Measurements from ENCODE around the gene HS6ST3.

HS6ST3 gene

DNA sequence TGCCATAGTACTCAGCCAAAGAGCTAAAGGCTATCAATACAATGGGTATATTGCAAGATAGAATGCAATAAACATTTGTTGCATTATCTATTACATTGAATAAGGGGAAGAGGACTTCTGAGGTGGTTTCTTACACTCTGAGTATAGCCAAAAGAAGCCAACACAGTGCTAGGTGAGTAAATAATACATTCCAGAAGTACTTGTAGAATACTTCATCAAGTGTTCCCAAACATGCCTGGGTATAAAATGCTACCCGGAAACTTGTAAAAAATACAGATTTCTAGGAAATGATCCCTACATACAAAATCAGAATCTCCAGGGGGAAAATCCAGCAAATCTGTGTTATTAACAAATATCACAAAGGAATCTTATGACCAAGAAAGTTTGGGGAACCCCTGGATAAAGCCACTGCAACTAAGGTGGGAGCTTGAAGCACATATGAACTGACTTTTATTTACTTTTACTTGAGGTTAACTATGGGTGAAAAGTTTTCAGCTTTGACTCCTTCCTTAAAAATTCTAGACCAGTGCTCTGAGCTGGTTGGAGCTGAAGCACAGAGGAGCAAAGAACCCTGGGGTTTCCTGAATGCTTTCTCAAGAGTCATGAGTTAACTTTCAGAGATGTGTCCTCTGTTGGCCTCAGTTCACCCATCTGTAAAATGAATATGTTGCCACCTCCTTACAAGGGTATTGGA is 768.4 kb downstream of the HS6ST3 start:
- DNase-seq: no peak

DNA sequence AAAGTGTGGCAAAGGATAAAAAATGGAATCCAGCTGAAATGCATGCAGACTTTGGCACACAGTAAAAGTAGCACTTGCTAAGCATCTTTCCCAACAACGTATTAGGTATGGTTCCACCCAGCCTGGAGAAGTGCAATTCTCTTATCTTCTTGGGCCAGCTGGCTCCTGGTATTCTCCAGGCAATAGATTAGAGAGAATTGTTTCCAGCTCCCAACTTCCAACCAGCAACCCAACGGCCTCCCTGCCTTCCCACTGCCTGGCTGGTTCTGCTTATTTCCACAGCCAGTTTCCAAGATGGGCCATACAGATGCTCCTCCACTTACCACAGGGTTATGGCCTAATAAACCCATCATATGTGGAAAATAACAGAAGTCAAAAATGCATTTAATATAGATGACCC is 771.0 kb downstream of the HS6ST3 start:
- no peak for DNase-seq

DNA sequence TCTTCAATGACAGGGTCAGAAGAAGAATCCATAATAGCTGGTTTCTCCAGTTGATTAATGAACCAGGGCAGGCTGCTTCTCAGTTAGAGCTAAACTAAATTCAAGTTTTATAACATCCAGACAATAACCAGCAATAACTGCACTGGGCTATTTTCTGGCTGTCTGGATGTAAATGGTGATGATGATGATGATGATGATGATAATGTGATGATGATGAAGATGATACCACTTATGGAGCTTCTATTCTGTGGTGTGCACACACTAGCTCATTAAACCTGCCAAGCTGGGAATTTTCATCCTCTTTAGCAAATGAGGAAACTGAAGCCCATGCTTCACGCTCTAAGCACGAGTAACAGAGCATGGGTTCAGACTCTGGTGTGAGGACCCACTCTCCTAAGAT is 772.2 kb downstream of the HS6ST3 start:
- no peak for DNase-seq

DNA sequence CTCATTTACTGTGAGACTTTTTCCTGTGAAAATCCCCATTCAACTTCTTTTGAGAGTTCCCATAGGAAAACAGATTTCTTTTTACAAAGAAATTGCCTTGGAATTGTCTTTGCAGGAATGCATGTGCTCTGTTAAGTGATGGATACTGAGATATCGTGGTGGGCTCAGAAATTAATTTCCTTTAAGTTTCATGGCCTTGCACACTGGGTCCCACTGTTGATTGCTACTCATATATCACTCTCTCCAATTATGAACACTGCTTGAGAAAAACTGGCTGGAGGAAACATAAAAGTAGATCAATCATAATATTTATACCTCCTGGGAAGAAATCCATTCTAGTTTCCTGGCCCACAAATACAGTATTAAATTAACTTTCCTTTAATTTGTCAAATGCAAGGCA is 773.1 kb downstream of the HS6ST3 start:
- no peak for DNase-seq

DNA sequence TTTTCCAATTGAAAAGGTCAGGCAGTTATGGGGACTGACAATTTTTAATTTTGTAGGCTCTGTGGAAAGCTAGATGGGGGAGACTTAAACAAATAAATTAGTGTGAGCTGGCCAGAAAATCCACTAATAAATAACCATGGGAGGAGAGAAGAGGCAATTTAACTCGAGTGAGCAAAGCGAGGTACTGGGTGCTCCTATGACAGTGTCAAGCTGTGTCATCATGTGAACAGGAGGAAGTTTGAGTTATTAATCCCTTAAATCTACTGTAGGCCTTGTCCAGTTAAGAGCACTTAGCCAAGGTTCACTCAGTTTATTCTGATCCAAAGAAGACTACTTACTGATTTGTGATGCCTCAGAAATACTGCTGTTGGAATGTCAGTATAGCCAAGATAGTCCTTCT is 781.6 kb downstream of the HS6ST3 start:
- DNase-seq: no peak

DNA sequence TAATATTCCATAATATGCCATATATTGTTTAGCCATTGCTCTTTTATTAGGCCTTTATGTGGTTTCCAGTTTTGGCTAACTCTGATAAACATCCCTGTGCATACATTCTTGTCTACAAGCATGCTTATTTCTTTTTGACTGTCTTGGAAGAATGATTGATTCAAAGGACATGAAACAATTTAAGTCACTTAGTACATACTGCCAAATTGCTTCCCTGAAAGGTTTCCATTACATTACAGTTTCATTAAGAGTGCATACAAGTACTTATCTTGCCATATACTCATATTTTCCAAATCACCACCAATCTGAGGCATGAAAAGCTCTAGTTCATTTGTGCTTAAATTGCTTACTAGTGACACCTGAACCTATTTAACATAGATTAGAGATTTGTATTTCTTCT is 790.5 kb downstream of the HS6ST3 start:
- DNase-seq: no peak
